Measurements from ENCODE around the gene LRTM2.

The LRTM2 gene

DNA sequence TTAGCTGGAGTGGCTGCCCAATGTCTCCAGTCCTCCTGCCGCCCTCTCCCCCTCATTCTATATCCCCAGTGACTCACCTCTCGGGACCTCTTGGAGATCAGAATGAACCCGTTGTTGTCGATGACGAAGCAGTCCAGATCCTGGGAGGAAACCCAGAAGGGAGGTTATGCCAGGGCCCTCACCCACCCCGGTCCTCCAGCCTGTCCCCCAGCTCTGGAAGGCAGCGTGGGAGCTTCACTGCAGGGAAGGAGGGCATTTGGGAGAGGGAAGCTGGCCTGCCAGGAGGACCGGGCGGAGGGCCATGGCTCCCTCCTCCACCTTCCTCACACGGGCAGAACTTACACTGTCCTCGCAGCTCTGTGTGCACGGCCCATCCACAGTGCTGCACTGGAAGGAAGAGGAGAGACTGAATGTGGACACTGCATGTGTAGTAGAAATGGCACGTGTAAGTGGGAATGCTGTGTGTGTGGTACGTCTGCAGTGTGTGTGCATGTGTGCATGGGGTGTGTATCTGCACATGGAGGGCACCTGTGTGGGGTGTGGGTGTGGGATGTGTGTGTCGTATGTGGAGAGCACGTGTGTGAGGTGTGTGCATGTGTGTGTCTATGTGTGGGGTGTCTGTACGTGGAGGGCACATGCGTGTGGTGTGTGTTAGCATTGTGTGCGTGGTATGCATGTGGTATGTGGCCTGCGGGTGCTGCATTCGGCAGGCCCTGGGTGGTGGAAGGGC, 10.0 kb upstream of the LRTM2 start:
- DNase-seq (ENCODE audit: extremely low read depth, low read depth), result no peak
- TF ChIP-seq, protein P1, sequence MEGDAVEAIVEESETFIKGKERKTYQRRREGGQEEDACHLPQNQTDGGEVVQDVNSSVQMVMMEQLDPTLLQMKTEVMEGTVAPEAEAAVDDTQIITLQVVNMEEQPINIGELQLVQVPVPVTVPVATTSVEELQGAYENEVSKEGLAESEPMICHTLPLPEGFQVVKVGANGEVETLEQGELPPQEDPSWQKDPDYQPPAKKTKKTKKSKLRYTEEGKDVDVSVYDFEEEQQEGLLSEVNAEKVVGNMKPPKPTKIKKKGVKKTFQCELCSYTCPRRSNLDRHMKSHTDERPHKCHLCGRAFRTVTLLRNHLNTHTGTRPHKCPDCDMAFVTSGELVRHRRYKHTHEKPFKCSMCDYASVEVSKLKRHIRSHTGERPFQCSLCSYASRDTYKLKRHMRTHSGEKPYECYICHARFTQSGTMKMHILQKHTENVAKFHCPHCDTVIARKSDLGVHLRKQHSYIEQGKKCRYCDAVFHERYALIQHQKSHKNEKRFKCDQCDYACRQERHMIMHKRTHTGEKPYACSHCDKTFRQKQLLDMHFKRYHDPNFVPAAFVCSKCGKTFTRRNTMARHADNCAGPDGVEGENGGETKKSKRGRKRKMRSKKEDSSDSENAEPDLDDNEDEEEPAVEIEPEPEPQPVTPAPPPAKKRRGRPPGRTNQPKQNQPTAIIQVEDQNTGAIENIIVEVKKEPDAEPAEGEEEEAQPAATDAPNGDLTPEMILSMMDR (IDR thresholded peaks at IDR 0.05; ENCODE audit: low read depth, low read length), result no peak

DNA sequence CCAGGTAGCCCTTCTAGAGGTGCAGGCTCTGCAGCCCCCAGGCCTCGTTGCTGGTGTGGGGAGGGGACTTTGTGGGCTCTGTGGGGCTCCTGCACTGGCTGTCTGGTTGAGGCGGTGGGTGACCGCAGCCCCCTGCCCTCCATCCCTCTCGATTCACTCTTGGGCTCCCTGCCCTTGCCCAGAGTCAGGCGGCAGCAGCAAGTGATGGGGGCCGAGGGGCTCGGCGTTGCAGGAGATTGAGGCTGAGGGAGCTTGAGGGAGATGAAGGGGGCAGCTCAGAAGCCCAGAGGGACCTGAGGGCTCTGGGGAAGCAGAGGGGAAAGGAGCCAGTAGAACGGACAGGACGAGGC, 9.5 kb upstream of the LRTM2 start:
- TF ChIP-seq, protein P1 (IDR thresholded peaks at IDR 0.05; ENCODE audit: low read depth, low read length), result no peak
- no peak for DNase-seq (ENCODE audit: extremely low read depth, low read depth)

DNA sequence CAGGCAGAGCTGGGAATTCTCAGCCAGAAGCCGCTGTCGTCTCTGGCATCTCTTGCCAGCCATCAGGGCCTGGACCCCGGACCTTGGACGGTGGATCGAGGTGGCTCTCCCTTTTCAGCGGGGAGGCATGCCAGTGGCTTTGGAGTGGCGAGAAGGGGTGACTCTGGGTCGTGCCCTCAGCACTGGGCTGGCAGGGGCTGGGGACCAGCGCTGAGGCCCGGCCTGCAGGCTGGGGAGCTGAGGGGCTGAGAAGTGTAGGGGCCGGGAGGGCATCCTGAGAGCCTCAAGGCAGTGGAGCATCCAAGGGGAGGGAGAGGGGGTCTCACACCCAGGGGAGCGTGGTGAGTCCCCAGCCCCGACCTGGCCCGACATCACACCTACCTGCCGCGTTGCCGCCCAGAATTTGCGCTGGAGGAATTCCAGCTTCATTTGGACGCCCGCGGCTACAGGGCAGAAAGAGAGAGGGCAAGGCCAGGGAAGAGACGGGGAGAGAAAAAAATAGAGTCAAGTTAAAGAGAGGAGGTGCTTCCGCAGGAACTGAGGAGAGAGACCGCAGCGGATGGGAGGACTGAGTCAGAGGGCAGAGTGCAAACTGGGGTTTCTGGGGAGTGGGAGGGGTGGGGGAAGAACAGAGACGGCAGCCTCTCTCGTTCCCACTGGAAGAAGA, 9.0 kb upstream of the LRTM2 start:
- TF ChIP-seq, protein P1 (IDR thresholded peaks at IDR 0.05; ENCODE audit: low read depth, low read length), result no peak
- DNase-seq (ENCODE audit: extremely low read depth, low read depth), result no peak

DNA sequence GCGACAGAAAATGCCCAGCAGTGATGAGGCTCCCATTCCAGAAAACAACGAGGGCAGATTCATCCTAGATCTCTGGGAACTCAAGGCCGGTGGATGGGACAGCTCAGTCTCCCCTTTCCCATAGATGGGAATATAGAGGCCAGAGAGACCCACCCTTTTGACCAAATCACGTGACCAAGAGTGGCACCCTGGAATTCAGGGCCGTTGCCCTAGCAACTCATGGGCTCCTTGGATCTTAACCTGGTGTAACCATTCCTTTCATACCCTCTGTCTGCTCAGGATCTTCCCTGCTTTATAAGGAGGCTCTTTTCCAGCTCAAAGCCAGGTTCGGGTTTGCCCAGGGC, 8.4 kb upstream of the LRTM2 start:
- TF ChIP-seq, protein P1 (IDR thresholded peaks at IDR 0.05; ENCODE audit: low read depth, low read length), result no peak
- DNase-seq (ENCODE audit: extremely low read depth, low read depth), result no peak

DNA sequence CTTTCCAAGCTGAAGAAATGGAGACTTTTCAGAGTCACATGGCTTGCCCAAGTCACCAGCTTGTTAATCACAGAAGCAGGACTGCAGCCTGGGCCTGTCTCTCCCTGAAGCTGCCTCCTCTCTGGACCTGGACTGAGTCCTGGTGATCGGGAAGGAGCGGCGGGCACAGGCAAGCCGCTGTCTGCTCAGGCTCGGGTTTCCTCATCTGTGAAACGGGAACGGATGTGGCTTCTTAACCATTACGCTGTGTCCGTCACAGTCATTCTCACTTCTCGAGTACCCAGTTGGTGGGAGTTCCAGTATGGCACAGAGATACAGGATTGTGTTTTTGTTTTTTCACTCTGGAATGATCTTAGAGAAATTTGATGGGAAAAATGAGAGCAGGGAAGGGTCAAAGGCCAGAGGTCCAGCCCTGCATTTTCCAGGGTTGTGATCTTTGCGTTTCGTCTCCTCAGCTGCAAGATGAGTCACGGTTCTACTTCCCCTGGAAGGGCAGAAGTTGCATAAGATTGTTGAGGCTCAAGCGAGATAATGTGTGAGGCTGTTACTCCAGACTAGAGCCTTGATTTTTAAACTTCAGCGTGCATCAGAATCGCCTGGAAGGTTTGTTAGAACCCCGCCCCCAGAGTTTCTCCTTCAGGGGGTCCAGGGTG, 7.6 kb upstream of the LRTM2 start:
- TF ChIP-seq, protein P1 (IDR thresholded peaks at IDR 0.05; ENCODE audit: low read depth, low read length), result no peak

DNA sequence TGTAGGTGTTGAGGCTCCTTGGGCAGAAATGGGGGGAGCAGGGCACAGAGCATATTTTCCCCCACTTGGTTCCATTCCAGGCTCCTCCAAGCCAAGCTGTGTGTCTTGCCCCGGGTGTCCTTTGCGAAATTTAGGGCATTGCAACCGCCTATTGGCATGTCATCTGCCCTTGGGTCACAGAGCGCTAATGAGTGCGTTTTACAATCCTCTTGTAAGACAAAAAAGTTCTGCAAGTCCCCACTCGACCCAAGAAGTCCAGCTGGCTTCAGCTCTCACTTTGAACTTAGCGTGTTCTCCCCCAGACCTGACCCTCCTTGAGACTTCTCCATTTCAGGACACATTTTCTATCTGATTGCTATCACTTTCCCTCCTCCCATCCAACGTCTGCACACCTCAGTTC, 6.1 kb upstream of the LRTM2 start:
- TF ChIP-seq, protein P1 (IDR thresholded peaks at IDR 0.05; ENCODE audit: low read depth, low read length), result no peak
- no peak for DNase-seq (ENCODE audit: extremely low read depth, low read depth)

More for the DNA sequence above, 7.6 kb upstream of the LRTM2 start:
- no peak for DNase-seq (ENCODE audit: extremely low read depth, low read depth)

DNA sequence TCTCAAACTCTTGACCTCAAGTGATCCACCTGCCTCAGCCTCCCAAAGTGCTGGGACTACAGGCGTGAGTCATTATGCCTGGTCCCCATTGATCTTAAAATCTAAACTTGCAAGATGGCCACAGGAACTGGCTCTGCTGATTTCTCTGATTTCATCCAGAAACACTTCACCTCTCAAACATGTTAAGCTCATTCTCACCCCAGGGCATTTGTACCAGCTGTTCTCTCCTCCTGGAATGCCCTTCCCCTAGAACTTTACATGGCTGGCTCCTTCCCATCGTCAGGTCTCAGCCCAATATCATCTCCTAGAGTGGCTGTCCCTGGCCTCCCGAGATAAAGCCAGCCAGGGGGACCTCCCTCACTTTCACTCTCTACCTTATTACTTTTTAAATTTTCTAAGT, 5.3 kb upstream of the LRTM2 start:
- TF ChIP-seq, protein P1 (IDR thresholded peaks at IDR 0.05; ENCODE audit: low read depth, low read length), result no peak
- no peak for DNase-seq (ENCODE audit: extremely low read depth, low read depth)
